ENCODE results near the gene ANGPTL8. TPM values are rescaled to one million over a fixed set of nuclear protein-coding genes. Genes with fewer than 3 reads are reported as not detected.

Gene ANGPTL8
- total RNA-seq, 5 donors from 2014 or later (not counting 1 experiment from before 2014, with no cell fraction given), result not detected

- Histone ChIP-seq H3K4me3 (ENCODE audit: control insufficient read depth in 1 of 2, extremely low read depth in 1 of 2, low read length in 1 of 2) (no peak overlapping the region), H3K4me1 (ENCODE audit: control insufficient read depth in 1 of 2, extremely low read depth in 1 of 2, insufficient read depth in 2 of 2, low read length in 2 of 2) (peaks cover 3 to 22% of the 10 kb centered on the region in 2 experiments), H3K36me3 (ENCODE audit: control insufficient read depth in 2 of 2, extremely low read depth in 1 of 2, insufficient read depth in 1 of 2, low read length in 1 of 2) (no peaks in the 10 kb centered on the region), H3K27ac (ENCODE audit: low read length) (no peak overlapping the region), H3K27me3 (replicated peaks in 1 of 2; ENCODE audit: control insufficient read depth in 2 of 2, extremely low read depth in 1 of 2, insufficient read depth in 2 of 2, low read length in 1 of 2) (peaks cover 0 to 43% of the 10 kb centered on the region in 2 experiments), H3K9me3 (no peaks in the 10 kb centered on the region)
- ChIA-PET POLR2A (no interaction called here), CTCF (no interaction called here)
- H3K36me3 Mint-ChIP-seq, result no peaks in the 10 kb centered on the region
- H3K9me3 Mint-ChIP-seq, result no peaks in the 10 kb centered on the region
- H3K27ac Mint-ChIP-seq, result no peak overlapping the region
- peaks cover 9 to 12% (median 12%) of the 10 kb centered on the region in 3 donors for H3K4me1 Mint-ChIP-seq
- no peak for ATAC-seq (replicated peaks in 1 of 4)
- no peak for DNase-seq
- H3K27me3 Mint-ChIP-seq, result peaks cover 11 to 19% of the 10 kb centered on the region in 2 donors
- H3K4me3 Mint-ChIP-seq, result peak overlapping the region in 2 of 3 donors; percentile 67 to 80
- 91% methylated on average over 5 of the region's 7 CpGs for WGBS (ENCODE audit: insufficient coverage)
These were observed 40.5 kb upstream of the ANGPTL8 start for GRCh38 chr19:11198769-11199424.

DNA sequence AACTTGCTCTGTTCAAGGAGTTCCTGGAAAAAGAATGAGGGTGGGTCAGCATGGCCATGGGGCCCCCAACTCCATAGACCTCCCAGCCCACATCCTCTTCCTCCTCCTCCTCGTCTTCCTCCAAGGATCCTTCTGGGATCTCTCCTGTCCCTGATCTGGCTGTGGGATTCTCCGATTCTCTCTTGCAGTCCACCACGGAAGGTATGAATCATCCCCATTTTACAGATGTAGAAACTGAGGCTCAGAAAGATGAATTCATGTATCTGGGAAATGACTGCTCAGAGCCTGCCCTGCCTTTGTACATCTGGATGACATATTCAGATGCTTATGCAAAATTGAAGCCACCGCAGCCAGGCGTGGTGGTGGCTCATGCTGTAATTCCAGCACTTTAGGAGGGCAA is 39.9 kb upstream of the ANGPTL8 start:
- H3K36me3 ChIP-seq (ENCODE audit: control insufficient read depth in 2 of 2, extremely low read depth in 1 of 2, insufficient read depth in 1 of 2, low read length in 1 of 2), result no peaks in the 10 kb centered on the region
- ChIA-PET CTCF (no interaction called here), POLR2A (no interaction called here)
- no peak for DNase-seq
- Mint-ChIP-seq H3K36me3 (no peaks in the 10 kb centered on the region), H3K4me3 (peak overlapping the region in 2 of 3 donors; percentile 2 to 48), H3K27ac (no peak overlapping the region), H3K4me1 (peaks cover 9 to 16% (median 12%) of the 10 kb centered on the region in 3 donors), H3K9me3 (no peaks in the 10 kb centered on the region), H3K27me3 (peaks cover 15 to 23% of the 10 kb centered on the region in 2 donors)
- no peaks in the 10 kb centered on the region for H3K9me3 ChIP-seq
- H3K27ac ChIP-seq (ENCODE audit: low read length), result no peak overlapping the region
- peaks cover 0 to 46% of the 10 kb centered on the region in 2 experiments for H3K27me3 ChIP-seq (replicated peaks in 1 of 2; ENCODE audit: control insufficient read depth in 2 of 2, extremely low read depth in 1 of 2, insufficient read depth in 2 of 2, low read length in 1 of 2)
- 78% methylated on average over 2 of the region's 5 CpGs for WGBS (ENCODE audit: insufficient coverage)
- H3K4me1 ChIP-seq (ENCODE audit: control insufficient read depth in 1 of 2, extremely low read depth in 1 of 2, insufficient read depth in 2 of 2, low read length in 2 of 2), result peaks cover 3 to 22% of the 10 kb centered on the region in 2 experiments
- ATAC-seq (replicated peaks in 1 of 4), result no peak
- no peak overlapping the region for H3K4me3 ChIP-seq (ENCODE audit: control insufficient read depth in 1 of 2, extremely low read depth in 1 of 2, low read length in 1 of 2)

GRCh38 chr19:11200015-11200574 is 39.3 kb upstream of the ANGPTL8 start:
- peaks cover 16 to 23% of the 10 kb centered on the region in 2 donors for H3K27me3 Mint-ChIP-seq
- H3K36me3 ChIP-seq (ENCODE audit: control insufficient read depth in 2 of 2, extremely low read depth in 1 of 2, insufficient read depth in 1 of 2, low read length in 1 of 2), result no peaks in the 10 kb centered on the region
- WGBS (ENCODE audit: insufficient coverage), result 94% methylated on average over 13 of the region's 15 CpGs
- no peaks in the 10 kb centered on the region for H3K36me3 Mint-ChIP-seq
- peaks cover 9 to 17% (median 12%) of the 10 kb centered on the region in 3 donors for H3K4me1 Mint-ChIP-seq
- CTCF ChIA-PET, result no interaction called here
- no peak for ATAC-seq (replicated peaks in 1 of 4)
- no peak for DNase-seq
- H3K4me3 ChIP-seq (ENCODE audit: control insufficient read depth in 1 of 2, extremely low read depth in 1 of 2, low read length in 1 of 2), result no peak overlapping the region
- H3K4me1 ChIP-seq (ENCODE audit: control insufficient read depth in 1 of 2, extremely low read depth in 1 of 2, insufficient read depth in 2 of 2, low read length in 2 of 2), result peaks cover 3 to 18% of the 10 kb centered on the region in 2 experiments
- no peak overlapping the region for H3K27ac ChIP-seq (ENCODE audit: low read length)
- no peaks in the 10 kb centered on the region for H3K9me3 ChIP-seq
- POLR2A ChIA-PET, result no interaction called here
- H3K9me3 Mint-ChIP-seq, result no peaks in the 10 kb centered on the region
- H3K27me3 ChIP-seq (replicated peaks in 1 of 2; ENCODE audit: control insufficient read depth in 2 of 2, extremely low read depth in 1 of 2, insufficient read depth in 2 of 2, low read length in 1 of 2), result peaks cover 0 to 41% of the 10 kb centered on the region in 2 experiments
- H3K27ac Mint-ChIP-seq, result no peak overlapping the region
- H3K4me3 Mint-ChIP-seq, result no peak overlapping the region

DNA sequence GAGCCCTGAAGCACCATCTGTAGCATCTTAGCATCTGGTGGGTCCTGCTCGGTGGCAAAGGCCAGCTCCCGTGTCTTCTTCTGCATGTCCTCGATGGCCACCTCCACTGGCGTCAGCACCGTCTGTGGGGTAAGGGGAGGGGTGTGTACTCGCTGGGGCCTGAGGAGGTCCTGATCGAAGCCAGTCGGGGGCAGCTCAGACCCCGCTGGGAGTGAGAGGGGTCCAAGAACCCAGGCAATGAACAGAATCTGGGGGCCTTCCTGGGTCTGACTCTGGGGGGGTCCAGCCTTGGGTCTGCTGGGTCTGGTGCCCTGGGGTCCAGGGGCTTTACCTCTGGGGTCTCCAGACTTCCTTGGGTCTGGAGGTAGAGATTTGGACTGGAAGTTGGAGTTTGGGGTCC is 38.5 kb upstream of the ANGPTL8 start:
- 87% methylated on average over 9 of the region's 9 CpGs for WGBS (ENCODE audit: insufficient coverage)
- CTCF ChIA-PET, result no interaction called here
- H3K4me3 Mint-ChIP-seq, result no peak overlapping the region

DNA sequence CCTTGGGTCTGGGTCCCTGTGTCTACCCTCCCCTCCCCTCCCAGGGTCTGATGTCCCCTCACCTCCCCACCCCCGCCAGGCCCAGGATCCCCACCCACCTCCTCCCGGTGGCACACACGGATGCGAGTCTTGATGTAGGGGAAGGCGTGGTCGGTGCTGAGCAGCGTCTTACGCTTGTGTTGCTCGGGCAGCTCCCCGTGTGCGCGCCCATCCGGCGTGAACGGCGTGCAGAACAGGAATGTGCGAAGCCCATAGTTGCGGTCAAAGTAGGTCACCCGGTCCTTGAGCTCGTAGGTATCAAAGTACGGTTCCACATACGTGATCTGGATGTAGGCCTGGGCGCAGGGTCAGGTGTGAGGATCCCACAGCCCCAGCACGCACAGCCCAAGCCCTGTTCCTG is 37.6 kb upstream of the ANGPTL8 start:
- Histone ChIP-seq H3K27ac (ENCODE audit: low read length) (no peak overlapping the region), H3K27me3 (replicated peaks in 1 of 2; ENCODE audit: control insufficient read depth in 2 of 2, extremely low read depth in 1 of 2, insufficient read depth in 2 of 2, low read length in 1 of 2) (peaks cover 0 to 27% of the 10 kb centered on the region in 2 experiments), H3K4me3 (ENCODE audit: control insufficient read depth in 1 of 2, extremely low read depth in 1 of 2, low read length in 1 of 2) (no peak overlapping the region), H3K4me1 (ENCODE audit: control insufficient read depth in 1 of 2, extremely low read depth in 1 of 2, insufficient read depth in 2 of 2, low read length in 2 of 2) (peaks cover 0 to 10% of the 10 kb centered on the region in 2 experiments), H3K9me3 (no peaks in the 10 kb centered on the region), H3K36me3 (ENCODE audit: control insufficient read depth in 2 of 2, extremely low read depth in 1 of 2, insufficient read depth in 1 of 2, low read length in 1 of 2) (no peaks in the 10 kb centered on the region)
- Mint-ChIP-seq H3K9me3 (no peaks in the 10 kb centered on the region), H3K4me3 (no peak overlapping the region), H3K27ac (no peak overlapping the region), H3K36me3 (no peaks in the 10 kb centered on the region), H3K4me1 (peaks cover 2 to 5% (median 5%) of the 10 kb centered on the region in 3 donors), H3K27me3 (peaks cover 12% of the 10 kb centered on the region in 2 donors)
- WGBS (ENCODE audit: insufficient coverage), result 98% methylated on average over 19 of the region's 24 CpGs
- no peak for ATAC-seq (replicated peaks in 1 of 4)
- CTCF ChIA-PET, result interaction anchor here in 1 of 2 donors (0.6 kb wide), 1 partner anchor 92 kb away, joined by 4 read pairs; no protein-coding TSS in a partner anchor
- POLR2A ChIA-PET, result no interaction called here
- no peak for DNase-seq

More for the DNA sequence above, 38.5 kb upstream of the ANGPTL8 start:
- H3K9me3 Mint-ChIP-seq, result no peaks in the 10 kb centered on the region
- POLR2A ChIA-PET, result no interaction called here
- no peaks in the 10 kb centered on the region for H3K9me3 ChIP-seq
- H3K36me3 Mint-ChIP-seq, result no peaks in the 10 kb centered on the region
- H3K27me3 ChIP-seq (replicated peaks in 1 of 2; ENCODE audit: control insufficient read depth in 2 of 2, extremely low read depth in 1 of 2, insufficient read depth in 2 of 2, low read length in 1 of 2), result peaks cover 0 to 34% of the 10 kb centered on the region in 2 experiments
- no peak overlapping the region for H3K27ac Mint-ChIP-seq
- H3K27ac ChIP-seq (ENCODE audit: low read length), result no peak overlapping the region
- ATAC-seq (replicated peaks in 1 of 4), result no peak
- DNase-seq, result no peak
- no peaks in the 10 kb centered on the region for H3K36me3 ChIP-seq (ENCODE audit: control insufficient read depth in 2 of 2, extremely low read depth in 1 of 2, insufficient read depth in 1 of 2, low read length in 1 of 2)
- peaks cover 13 to 19% of the 10 kb centered on the region in 2 donors for H3K27me3 Mint-ChIP-seq
- peaks cover 0 to 13% of the 10 kb centered on the region in 2 experiments for H3K4me1 ChIP-seq (ENCODE audit: control insufficient read depth in 1 of 2, extremely low read depth in 1 of 2, insufficient read depth in 2 of 2, low read length in 2 of 2)
- H3K4me1 Mint-ChIP-seq, result peaks cover 7 to 11% (median 7%) of the 10 kb centered on the region in 3 donors
- H3K4me3 ChIP-seq (ENCODE audit: control insufficient read depth in 1 of 2, extremely low read depth in 1 of 2, low read length in 1 of 2), result no peak overlapping the region

GRCh38 chr19:11202488-11203193 is 36.8 kb upstream of the ANGPTL8 start:
- 89% methylated on average over 14 of the region's 20 CpGs for WGBS (ENCODE audit: insufficient coverage)
- no peak overlapping the region for H3K27ac ChIP-seq (ENCODE audit: low read length)
- peaks cover 0 to 5% of the 10 kb centered on the region in 2 experiments for H3K4me1 ChIP-seq (ENCODE audit: control insufficient read depth in 1 of 2, extremely low read depth in 1 of 2, insufficient read depth in 2 of 2, low read length in 2 of 2)
- no peak overlapping the region for H3K4me3 Mint-ChIP-seq
- peaks cover 12% of the 10 kb centered on the region in 2 donors for H3K27me3 Mint-ChIP-seq
- ChIA-PET CTCF (no interaction called here), POLR2A (no interaction called here)
- no peak overlapping the region for H3K27ac Mint-ChIP-seq
- H3K4me3 ChIP-seq (ENCODE audit: control insufficient read depth in 1 of 2, extremely low read depth in 1 of 2, low read length in 1 of 2), result no peak overlapping the region
- H3K4me1 Mint-ChIP-seq, result peaks cover 2 to 5% (median 3%) of the 10 kb centered on the region in 3 donors
- H3K36me3 Mint-ChIP-seq, result no peaks in the 10 kb centered on the region
- H3K36me3 ChIP-seq (ENCODE audit: control insufficient read depth in 2 of 2, extremely low read depth in 1 of 2, insufficient read depth in 1 of 2, low read length in 1 of 2), result no peaks in the 10 kb centered on the region
- ATAC-seq (replicated peaks in 1 of 4) (no peak), DNase-seq (no peak)
- peaks cover 0 to 21% of the 10 kb centered on the region in 2 experiments for H3K27me3 ChIP-seq (replicated peaks in 1 of 2; ENCODE audit: control insufficient read depth in 2 of 2, extremely low read depth in 1 of 2, insufficient read depth in 2 of 2, low read length in 1 of 2)
- H3K9me3 ChIP-seq, result no peaks in the 10 kb centered on the region
- H3K9me3 Mint-ChIP-seq, result no peaks in the 10 kb centered on the region

All from T-cell (primary cell).